NB4 (cell line): Measurements from ENCODE around the gene REEP6.

Experiments used
- DNase-seq: peaks from one replicate; pipeline ENCODE4 v3.0.0; 2010; ENCODE audit warnings: low read depth
- H3K4me3 ChIP-seq: one replicate; pipeline ENCODE4 v1.5.1; 2011; ENCODE audit warnings: mild to moderate bottlenecking, low read depth, low read length, moderate library complexity
- CTCF ChIP-seq: IDR thresholded peaks from one replicate; pipeline ENCODE4 v1.5.1; 2012; ENCODE audit warnings: low read depth, low read length
- MYC ChIP-seq: IDR thresholded peaks from 2 replicates; pipeline ENCODE4 v1.6.1; 2011; ENCODE audit warnings: low read depth, low read length
- POLR2A ChIP-seq: IDR thresholded peaks from 2 replicates; pipeline ENCODE4 v1.6.1; 2011; ENCODE audit warnings: mild to moderate bottlenecking; ENCODE audit not compliant: insufficient read length; ENCODE audit errors: extremely low read depth
- TF ChIP-seq, protein P1 (sequence below): IDR thresholded peaks from 2 replicates; pipeline ENCODE4 v1.6.1; 2011; ENCODE audit warnings: low read depth, low read length

Gene REEP6

DNA sequence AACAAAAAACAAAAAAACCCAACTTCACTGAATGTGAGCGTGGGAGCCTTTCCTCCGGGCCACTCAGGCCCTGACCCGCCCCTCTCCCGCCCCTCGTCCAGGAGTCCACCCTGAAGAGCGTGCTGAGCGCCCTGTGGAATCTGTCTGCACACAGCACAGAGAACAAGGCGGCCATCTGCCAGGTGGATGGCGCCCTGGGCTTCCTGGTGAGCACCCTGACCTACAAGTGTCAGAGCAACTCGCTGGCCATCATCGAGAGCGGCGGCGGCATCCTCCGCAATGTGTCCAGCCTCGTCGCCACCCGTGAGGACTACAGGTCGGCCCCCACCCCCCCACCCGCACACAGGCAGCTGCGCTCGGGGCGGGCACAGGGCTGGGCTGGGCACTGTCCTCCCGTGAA, 29.1 kb upstream of the REEP6 start:
- TF ChIP-seq POLR2A (no peak), MYC (no peak), CTCF (no peak)
- TF ChIP-seq, protein P1, sequence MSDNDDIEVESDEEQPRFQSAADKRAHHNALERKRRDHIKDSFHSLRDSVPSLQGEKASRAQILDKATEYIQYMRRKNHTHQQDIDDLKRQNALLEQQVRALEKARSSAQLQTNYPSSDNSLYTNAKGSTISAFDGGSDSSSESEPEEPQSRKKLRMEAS: no peak
- H3K4me3 ChIP-seq: no peak overlapping the region
- DNase-seq: no peak

DNA sequence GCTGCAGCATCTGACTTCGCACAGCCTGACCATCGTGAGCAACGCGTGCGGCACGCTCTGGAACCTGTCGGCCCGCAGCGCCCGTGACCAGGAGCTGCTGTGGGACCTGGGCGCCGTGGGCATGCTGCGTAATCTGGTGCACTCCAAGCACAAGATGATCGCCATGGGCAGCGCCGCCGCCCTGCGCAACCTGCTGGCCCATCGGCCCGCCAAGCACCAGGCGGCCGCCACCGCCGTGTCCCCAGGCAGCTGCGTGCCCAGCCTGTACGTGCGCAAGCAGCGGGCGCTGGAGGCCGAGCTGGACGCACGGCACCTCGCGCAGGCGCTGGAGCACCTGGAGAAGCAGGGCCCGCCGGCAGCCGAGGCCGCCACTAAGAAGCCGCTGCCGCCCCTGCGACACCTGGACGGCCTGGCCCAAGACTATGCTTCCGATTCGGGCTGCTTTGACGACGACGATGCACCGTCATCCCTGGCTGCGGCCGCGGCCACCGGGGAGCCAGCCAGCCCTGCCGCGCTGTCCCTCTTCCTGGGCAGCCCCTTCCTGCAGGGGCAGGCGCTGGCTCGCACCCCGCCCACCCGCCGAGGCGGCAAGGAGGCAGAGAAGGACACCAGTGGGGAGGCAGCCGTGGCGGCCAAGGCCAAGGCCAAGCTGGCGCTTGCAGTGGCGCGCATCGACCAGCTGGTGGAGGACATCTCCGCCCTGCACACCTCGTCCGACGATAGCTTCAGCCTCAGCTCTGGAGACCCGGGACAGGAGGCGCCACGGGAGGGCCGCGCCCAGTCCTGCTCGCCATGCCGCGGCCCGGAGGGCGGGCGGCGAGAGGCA, 25.6 kb upstream of the REEP6 start:
- TF ChIP-seq MYC: no peak
- no peak for TF ChIP-seq POLR2A
- TF ChIP-seq, protein P1: no peak
- TF ChIP-seq CTCF: peak; percentile 33
- DNase-seq: peak; percentile 61
- no peak overlapping the region for H3K4me3 ChIP-seq

DNA sequence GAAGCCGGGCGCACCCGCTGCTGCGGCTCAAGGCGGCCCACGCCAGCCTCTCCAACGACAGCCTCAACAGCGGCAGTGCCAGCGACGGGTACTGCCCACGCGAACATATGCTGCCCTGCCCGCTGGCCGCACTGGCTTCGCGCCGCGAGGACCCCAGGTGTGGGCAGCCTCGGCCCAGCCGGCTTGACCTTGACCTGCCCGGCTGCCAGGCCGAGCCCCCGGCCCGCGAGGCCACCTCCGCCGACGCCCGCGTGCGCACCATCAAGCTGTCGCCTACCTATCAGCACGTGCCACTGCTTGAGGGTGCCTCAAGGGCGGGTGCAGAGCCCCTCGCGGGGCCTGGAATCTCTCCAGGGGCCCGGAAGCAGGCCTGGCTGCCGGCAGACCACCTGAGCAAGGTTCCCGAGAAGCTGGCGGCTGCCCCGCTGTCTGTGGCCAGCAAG, 24.9 kb upstream of the REEP6 start:
- DNase-seq: no peak
- H3K4me3 ChIP-seq: no peak overlapping the region
- TF ChIP-seq, protein P1: no peak
- no peak for TF ChIP-seq CTCF
- no peak for TF ChIP-seq MYC
- no peak for TF ChIP-seq POLR2A

DNA sequence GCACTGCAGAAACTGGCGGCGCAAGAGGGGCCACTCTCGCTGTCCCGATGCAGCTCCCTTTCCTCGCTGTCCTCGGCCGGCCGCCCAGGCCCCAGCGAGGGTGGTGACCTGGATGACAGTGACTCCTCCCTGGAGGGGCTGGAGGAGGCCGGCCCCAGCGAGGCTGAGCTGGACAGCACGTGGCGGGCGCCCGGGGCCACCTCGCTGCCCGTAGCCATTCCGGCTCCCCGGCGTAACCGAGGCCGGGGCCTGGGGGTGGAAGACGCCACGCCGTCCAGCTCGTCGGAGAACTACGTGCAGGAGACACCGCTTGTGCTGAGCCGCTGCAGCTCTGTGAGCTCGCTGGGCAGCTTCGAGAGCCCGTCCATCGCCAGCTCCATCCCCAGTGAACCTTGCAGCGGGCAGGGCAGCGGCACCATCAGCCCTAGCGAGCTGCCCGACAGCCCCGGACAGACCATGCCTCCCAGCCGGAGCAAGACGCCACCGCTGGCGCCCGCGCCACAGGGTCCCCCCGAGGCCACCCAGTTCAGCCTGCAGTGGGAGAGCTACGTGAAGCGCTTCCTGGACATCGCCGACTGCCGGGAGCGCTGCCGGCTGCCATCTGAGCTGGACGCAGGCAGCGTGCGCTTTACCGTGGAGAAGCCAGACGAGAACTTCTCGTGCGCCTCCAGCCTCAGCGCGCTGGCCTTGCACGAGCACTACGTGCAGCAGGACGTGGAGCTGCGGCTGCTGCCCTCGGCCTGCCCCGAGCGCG, 24.3 kb upstream of the REEP6 start:
- no peak for TF ChIP-seq CTCF
- TF ChIP-seq POLR2A: no peak
- TF ChIP-seq, protein P1: no peak
- no peak for TF ChIP-seq MYC
- H3K4me3 ChIP-seq: no peak overlapping the region
- no peak for DNase-seq

DNA sequence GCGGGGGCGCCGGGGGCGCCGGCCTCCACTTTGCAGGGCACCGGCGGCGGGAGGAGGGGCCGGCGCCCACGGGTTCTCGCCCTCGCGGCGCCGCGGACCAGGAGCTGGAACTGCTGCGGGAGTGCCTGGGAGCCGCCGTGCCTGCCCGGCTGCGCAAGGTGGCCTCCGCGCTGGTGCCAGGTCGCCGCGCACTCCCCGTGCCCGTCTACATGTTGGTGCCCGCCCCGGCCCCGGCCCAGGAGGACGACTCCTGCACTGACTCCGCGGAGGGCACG, 23.8 kb upstream of the REEP6 start:
- no peak overlapping the region for H3K4me3 ChIP-seq
- no peak for DNase-seq
- TF ChIP-seq, protein P1: no peak
- TF ChIP-seq POLR2A: no peak
- no peak for TF ChIP-seq CTCF
- no peak for TF ChIP-seq MYC
